CD4-positive, alpha-beta T cell treated with Interleukin-6 at 100 ng/mL for 8 hours (primary cell): ENCODE data around the gene SRPX.
A peak's percentile ranks its signal among the peaks of the same experiment; 100 is the strongest.

Source experiments
- DNase-seq: peaks from one replicate; pipeline ENCODE4 v3.0.0-alpha.2; 2020; ENCODE audit warnings: mixed read lengths, low spot score

The SRPX gene

GRCh38 chrX:38211891-38212635 is 8.6 kb downstream of the SRPX start:
- no peak for DNase-seq

- DNase-seq, result no peak
These were observed 14.1 kb downstream of the SRPX start for GRCh38 chrX:38206542-38206941.

- no peak for DNase-seq
These were observed 14.6 kb downstream of the SRPX start for GRCh38 chrX:38206036-38206435.

GRCh38 chrX:38205039-38205438 is 15.6 kb downstream of the SRPX start:
- no peak for DNase-seq

- DNase-seq, result no peak
These were observed 28.5 kb downstream of the SRPX start for GRCh38 chrX:38192007-38192810.

- DNase-seq, result no peak
These were observed 31.0 kb downstream of the SRPX start for GRCh38 chrX:38189431-38190250.

GRCh38 chrX:38183596-38183995 is 37.1 kb downstream of the SRPX start:
- DNase-seq, result no peak

GRCh38 chrX:38181357-38181756 is 39.3 kb downstream of the SRPX start:
- DNase-seq, result no peak

- no peak for DNase-seq
These were observed 42.3 kb downstream of the SRPX start for GRCh38 chrX:38178396-38178795.

GRCh38 chrX:38175139-38175538 is 45.5 kb downstream of the SRPX start:
- no peak for DNase-seq

- no peak for DNase-seq
These were observed 48.1 kb downstream of the SRPX start for GRCh38 chrX:38172596-38172995.

GRCh38 chrX:38170556-38170955 is 50.1 kb downstream of the SRPX start:
- no peak for DNase-seq

- peak; percentile 3 for DNase-seq
These were observed 54.1 kb downstream of the SRPX start for GRCh38 chrX:38166478-38167083.

- DNase-seq, result no peak
These were observed 55.6 kb downstream of the SRPX start for GRCh38 chrX:38165023-38165422.

- no peak for DNase-seq
These were observed 57.5 kb downstream of the SRPX start for GRCh38 chrX:38163193-38163592.

- DNase-seq, result no peak
These were observed 63.8 kb downstream of the SRPX start for GRCh38 chrX:38156838-38157237.

- no peak for DNase-seq
These were observed 65.9 kb downstream of the SRPX start for GRCh38 chrX:38154818-38155217.

- DNase-seq, result no peak
These were observed 66.3 kb downstream of the SRPX start for GRCh38 chrX:38154340-38154739.

GRCh38 chrX:38151441-38151840 is 69.2 kb downstream of the SRPX start:
- no peak for DNase-seq

- DNase-seq, result no peak
These were observed 69.7 kb downstream of the SRPX start for GRCh38 chrX:38150993-38151392.

GRCh38 chrX:38149016-38149415 is 71.7 kb downstream of the SRPX start:
- no peak for DNase-seq

- DNase-seq, result no peak
These were observed 78.1 kb downstream of the SRPX start for GRCh38 chrX:38142610-38143009.
